Liver (tissue), 9 donors: ENCODE measurements around the gene CLMN. TPM values are rescaled to one million over a fixed set of nuclear protein-coding genes. Genes with fewer than 3 reads are reported as not detected.

Experiments
- DNase-seq: peaks from one replicate; pipeline ENCODE4 v3.0.0-alpha.2; 2017; ENCODE audit warnings: low spot score
- H3K27ac ChIP-seq, 2 donors: one replicate each; pipeline ENCODE4 v1.7.0; 2013; ENCODE audit warnings: inconsistent platforms in 2 of 2, low read length in 2 of 2, control low read depth in 1 of 2, low read depth in 1 of 2, mild to moderate bottlenecking in 1 of 2
- H3K27me3 ChIP-seq, 4 donors: one replicate each; pipeline versions ENCODE4 v1.6.1 to v1.7.0; 2013; ENCODE audit warnings: low read length in 3 of 4, inconsistent platforms in 1 of 4, mild to moderate bottlenecking in 1 of 4, moderate library complexity in 1 of 4; ENCODE audit not compliant: control insufficient read depth in 4 of 4, insufficient read depth in 4 of 4
- H3K36me3 ChIP-seq, 4 donors: one replicate each; pipeline versions ENCODE4 v1.6.1 to v1.7.0; 2013; ENCODE audit warnings: low read length in 3 of 4, mild to moderate bottlenecking in 3 of 4, low read depth in 1 of 4, moderate library complexity in 1 of 4; ENCODE audit not compliant: control insufficient read depth in 4 of 4, insufficient read depth in 3 of 4
- H3K4me1 ChIP-seq, 4 donors: one replicate each; pipeline versions ENCODE4 v1.6.1 to v1.7.0; 2013; ENCODE audit warnings: low read length in 3 of 4, mild to moderate bottlenecking in 3 of 4, moderate library complexity in 1 of 4; ENCODE audit not compliant: control insufficient read depth in 4 of 4, insufficient read depth in 4 of 4
- H3K4me3 ChIP-seq, 3 donors: one replicate each; pipeline versions ENCODE4 v1.6.1 to v1.7.0; 2013; ENCODE audit warnings: low read length in 3 of 3, control low read depth in 1 of 3, low read depth in 1 of 3, mild to moderate bottlenecking in 1 of 3
- H3K9ac ChIP-seq, 2 donors: one replicate each; pipeline ENCODE4 v1.7.0; 2013; ENCODE audit warnings: low read length in 2 of 2, mild to moderate bottlenecking in 2 of 2, moderate library complexity in 2 of 2, control low read depth in 1 of 2, low read depth in 1 of 2
- H3K9me3 ChIP-seq, 4 donors: one replicate each; pipeline versions ENCODE4 v1.6.1 to v1.7.0; 2013; ENCODE audit warnings: low read length in 3 of 4; ENCODE audit not compliant: control insufficient read depth in 4 of 4
- CTCF ChIP-seq: fragments of 150-350 bp; IDR thresholded peaks from 2 replicates; pipeline ENCODE4 v1.5.1; 2017; ENCODE audit warnings: improper control_type of control experiment, low read depth, low read length; ENCODE audit not compliant: missing input control
- EGR1 ChIP-seq, 2 donors: IDR thresholded peaks; 2 replicates each; pipeline ENCODE4 v1.6.1; 2016 to 2018; ENCODE audit warnings: antibody characterized with exemption in 2 of 2, low read depth in 2 of 2
- FOXA1 ChIP-seq: IDR thresholded peaks from 2 replicates; pipeline ENCODE4 v1.6.1; 2016; ENCODE audit warnings: antibody characterized with exemption
- FOXA2 ChIP-seq: IDR thresholded peaks from 2 replicates; pipeline ENCODE4 v1.6.1; 2016; ENCODE audit warnings: antibody characterized with exemption
- GABPA ChIP-seq, 2 donors: IDR thresholded peaks in 1 of 2; conservative IDR thresholded peaks in 1 of 2; 2 replicates each; pipeline ENCODE4 v1.6.1; 2016; ENCODE audit warnings: antibody characterized with exemption in 2 of 2, mild to moderate bottlenecking in 1 of 2, moderate library complexity in 1 of 2
- HNF4A ChIP-seq, 2 donors: conservative IDR thresholded peaks; 2 replicates each; pipeline ENCODE4 v1.6.1; 2016; ENCODE audit warnings: antibody characterized with exemption in 2 of 2, mild to moderate bottlenecking in 2 of 2
- HNF4G ChIP-seq: IDR thresholded peaks from 2 replicates; pipeline ENCODE4 v1.6.1; 2016; ENCODE audit warnings: antibody characterized with exemption
- JUND ChIP-seq, 2 donors: IDR thresholded peaks; 2 replicates each; pipeline ENCODE4 v1.6.1; 2016; ENCODE audit warnings: antibody characterized with exemption in 2 of 2
- MAX ChIP-seq: IDR thresholded peaks from 2 replicates; pipeline ENCODE4 v1.6.1; 2016; ENCODE audit warnings: antibody characterized with exemption
- NR2F2 ChIP-seq: IDR thresholded peaks from 2 replicates; pipeline ENCODE4 v1.6.1; 2016; ENCODE audit warnings: antibody characterized with exemption
- RAD21 ChIP-seq, 2 donors: IDR thresholded peaks; 2 replicates each; pipeline ENCODE4 v1.6.1; 2016; ENCODE audit warnings: antibody characterized with exemption in 2 of 2, mild to moderate bottlenecking in 2 of 2
- REST ChIP-seq: IDR thresholded peaks from 2 replicates; pipeline ENCODE4 v1.6.1; 2016; ENCODE audit warnings: antibody characterized with exemption, mild to moderate bottlenecking
- RXRA ChIP-seq, 2 donors: IDR thresholded peaks; 2 replicates each; pipeline ENCODE4 v1.6.1; 2017 to 2018; ENCODE audit warnings: antibody characterized with exemption in 2 of 2, mild to moderate bottlenecking in 1 of 2
- SP1 ChIP-seq: IDR thresholded peaks from 2 replicates; pipeline ENCODE4 v1.6.1; 2018; ENCODE audit warnings: antibody characterized with exemption, mild to moderate bottlenecking
- TAF1 ChIP-seq: conservative IDR thresholded peaks from 2 replicates; pipeline ENCODE4 v1.6.1; 2016; ENCODE audit warnings: antibody characterized with exemption, mild to moderate bottlenecking
- YY1 ChIP-seq: IDR thresholded peaks from 2 replicates; pipeline ENCODE4 v1.6.1; 2016; ENCODE audit warnings: antibody characterized with exemption, mild to moderate bottlenecking
- ZBTB33 ChIP-seq: IDR thresholded peaks from 2 replicates; pipeline ENCODE4 v1.6.1; 2016; ENCODE audit warnings: antibody characterized with exemption
- WGBS: extraction: QIAGEN DNeasy Blood & Tissue Kit; methylation state at CpG from one replicate; pipeline ENCODE4 v1.1.7; 2013; 5-methylcytosine and 5-hydroxymethylcytosine counted together
- polyA plus RNA-seq, 2 donors: library from polyadenylated mRNA; stranded (reverse) in 1 of 2; unstranded in 1 of 2; fragments of 200-250 nt in 1 of 2; fragments of >200 nt in 1 of 2; fragmentation: Nextera tagmentation in 1 of 2; extraction: Ambion mirVana in 1 of 2; gene quantifications; one replicate each; pipeline versions ENCODE4 v1.2.1 to v1.2.3, GENCODE V29; 2013 to 2015
- total RNA-seq, 2 donors: library from RNA; depleted of rRNA; stranded (reverse); fragments of >200 nt; gene quantifications; one replicate each; pipeline ENCODE4 v1.2.3, GENCODE V29; 2014
- TF ChIP-seq, protein P1 (sequence below): IDR thresholded peaks from 2 replicates; pipeline ENCODE4 v1.6.1; 2016; ENCODE audit warnings: antibody characterized with exemption
- donor health status: healthy.
- donor health status: healthy.
- donor health status: healthy.
- donor health status: healthy.
- donor health status: healthy.

The CLMN gene
- total and polyA plus RNA-seq, 4 donors: 6.0 to 41.1 (median 24.1) TPM

DNA sequence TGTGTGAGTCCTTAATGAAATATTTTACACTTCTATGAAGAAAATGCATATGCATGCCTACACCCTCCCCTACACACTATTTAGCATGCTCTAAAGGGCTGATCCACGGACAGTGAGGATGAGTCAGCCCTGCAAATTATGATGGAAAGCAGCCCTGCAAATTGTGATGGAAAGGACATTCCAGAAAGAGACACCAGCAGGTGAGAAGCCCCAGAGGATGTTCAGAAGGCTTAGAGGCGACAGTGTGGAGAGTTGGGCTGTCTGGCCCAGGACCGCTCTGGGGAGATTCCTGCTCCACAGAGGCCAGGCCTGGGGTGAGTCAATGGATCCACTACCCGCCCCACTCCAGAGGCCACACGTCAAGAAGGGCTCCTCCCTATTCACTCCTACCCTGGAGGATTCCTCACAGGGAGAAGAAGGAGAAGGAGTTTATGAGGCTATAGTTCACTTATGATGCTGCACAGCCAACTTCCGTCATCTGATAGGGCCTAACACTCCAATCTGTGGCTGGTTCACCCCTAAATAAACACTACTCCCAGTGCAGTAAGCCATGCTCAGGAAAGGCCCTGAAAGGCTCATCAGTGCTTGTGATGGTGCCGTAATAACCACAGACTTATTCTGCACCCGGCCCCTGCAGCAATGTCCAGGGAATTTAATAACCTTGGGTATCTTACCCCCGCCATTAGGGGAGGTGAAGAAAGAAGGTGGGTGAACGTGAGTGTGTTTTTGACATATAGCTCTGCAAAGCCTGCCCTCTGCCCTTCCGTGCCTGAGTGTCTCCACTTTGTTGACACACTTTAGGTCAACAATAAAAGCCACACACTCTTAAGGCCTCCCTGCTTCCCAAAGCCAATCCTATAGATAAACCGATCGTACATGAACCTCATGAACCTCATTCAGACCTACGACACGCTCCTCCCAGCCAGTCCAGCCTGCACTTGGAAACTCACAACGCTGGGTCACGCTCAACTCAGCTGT, 46.4 kb downstream of the CLMN start:
- Histone ChIP-seq H3K27me3 (no peaks in the 10 kb centered on the region), H3K9me3 (no peaks in the 10 kb centered on the region), H3K4me1 (peaks cover 0 to 2% (median 0%) of the 10 kb centered on the region in 4 donors), H3K36me3 (no peaks in the 10 kb centered on the region), H3K27ac (no peak overlapping the region), H3K4me3 (no peak overlapping the region), H3K9ac (no peak overlapping the region)
- no peak for DNase-seq
- WGBS: 84% methylated on average over 17 of the region's 17 CpGs
- no peak for TF ChIP-seq EGR1 (IDR thresholded peaks at IDR 0.05; ENCODE audit: low read depth in 2 of 2)
- no peak for TF ChIP-seq NR2F2
- no peak for TF ChIP-seq RAD21 (IDR thresholded peaks at IDR 0.05)
- no peak for TF ChIP-seq JUND (IDR thresholded peaks at IDR 0.05)
- TF ChIP-seq ZBTB33: no peak
- TF ChIP-seq RXRA (IDR thresholded peaks at IDR 0.05): no peak
- no peak for TF ChIP-seq SP1
- no peak for TF ChIP-seq CTCF
- TF ChIP-seq HNF4G: no peak
- no peak for TF ChIP-seq REST
- no peak for TF ChIP-seq FOXA1
- TF ChIP-seq MAX: no peak
- TF ChIP-seq GABPA (IDR thresholded peaks at IDR 0.05 in 1 of 2, conservative IDR thresholded peaks at IDR 0.05 in 1 of 2): no peak
- TF ChIP-seq HNF4A (conservative IDR thresholded peaks at IDR 0.05): no peak
- no peak for TF ChIP-seq YY1
- no peak for TF ChIP-seq FOXA2
- TF ChIP-seq TAF1: no peak
- TF ChIP-seq, protein P1, sequence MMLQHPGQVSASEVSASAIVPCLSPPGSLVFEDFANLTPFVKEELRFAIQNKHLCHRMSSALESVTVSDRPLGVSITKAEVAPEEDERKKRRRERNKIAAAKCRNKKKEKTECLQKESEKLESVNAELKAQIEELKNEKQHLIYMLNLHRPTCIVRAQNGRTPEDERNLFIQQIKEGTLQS: no peak
